Measurements from ENCODE around the gene MED25.
A peak's percentile ranks its signal among the peaks of the same experiment; 100 is the strongest.

MED25 gene

DNA sequence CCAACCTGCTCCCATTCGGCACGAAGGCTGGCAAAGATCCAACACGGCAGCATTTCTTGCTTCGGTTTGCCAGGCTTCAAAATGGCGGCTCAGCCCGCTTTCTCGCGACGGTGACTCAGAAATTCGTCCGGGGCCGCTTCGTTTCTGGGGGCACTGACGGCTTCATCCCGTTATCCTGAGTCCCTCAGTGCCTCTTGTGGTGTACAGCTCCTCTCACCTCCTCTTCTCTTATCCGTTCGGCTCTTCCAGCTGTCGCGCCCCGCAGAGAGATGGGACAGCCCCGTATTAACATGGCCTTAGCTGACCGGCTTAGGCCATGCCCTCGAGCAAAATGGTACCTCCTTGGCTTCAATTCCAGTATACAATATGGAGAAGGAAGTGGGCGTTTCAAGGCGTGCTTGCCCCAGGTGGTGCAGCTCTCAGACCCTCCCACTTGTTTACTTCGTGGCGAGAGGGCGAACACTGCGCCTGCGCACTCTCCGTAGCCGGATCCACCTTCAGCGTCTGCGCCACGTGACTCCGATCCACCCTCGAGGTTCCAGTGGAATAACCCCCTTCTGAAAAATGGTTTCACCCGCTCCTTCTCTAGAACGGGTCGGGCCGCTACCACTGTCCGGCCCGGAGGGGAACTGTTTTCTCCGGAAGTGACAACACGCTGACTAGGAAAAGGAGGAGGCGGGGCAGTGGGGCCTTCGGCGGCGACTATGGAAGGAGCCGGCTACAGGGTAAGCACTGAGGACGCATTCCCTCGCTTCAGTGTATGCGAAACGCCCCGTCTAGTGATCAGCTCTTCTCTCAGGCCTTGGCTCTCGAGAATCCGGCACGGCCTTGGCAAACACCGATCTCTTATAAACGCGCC is 59.2 kb downstream of the MED25 start, which contains the start of the genes AKT1S1 and TBC1D17:
TSS of gene AKT1S1 (minus strand) at position 336 of the 859 bp plus-strand sequence. CDS start 4,060 bp downstream, outside the sequence.
TSS of gene TBC1D17 (plus strand) at position 683 of the 859 bp plus-strand sequence. CDS start at position 705, 22 bp downstream.
- TF ChIP-seq CREB1 (IDR thresholded peaks at IDR 0.05; ENCODE audit: low read depth) = peak; percentile 92
- TF ChIP-seq TAF1 (IDR thresholded peaks at IDR 0.05; ENCODE audit: low read depth) = peak; percentile 62
- peak; percentile 95 for TF ChIP-seq YY1 (IDR thresholded peaks at IDR 0.05; ENCODE audit: low read depth)
- TF ChIP-seq TCF12 (IDR thresholded peaks at IDR 0.05; ENCODE audit: low read depth) = no peak; the same call in 1 of the 2 replicates
- TF ChIP-seq FOXM1 (IDR thresholded peaks at IDR 0.05; ENCODE audit: borderline replicate concordance, low read depth) = 0 out of 2 replicates have a peak, but pooled peaks have one; percentile 12
- 0 out of 2 replicates have a peak, but pooled peaks have one; percentile 16 for TF ChIP-seq TEAD4 (IDR thresholded peaks at IDR 0.05)
- TF ChIP-seq EGR1 (IDR thresholded peaks at IDR 0.05) = peak; percentile 92
- TF ChIP-seq RAD21 (IDR thresholded peaks at IDR 0.05; ENCODE audit: low read depth) = no peak
- peak; percentile 95 for TF ChIP-seq NFIC (IDR thresholded peaks at IDR 0.05)
- TF ChIP-seq, protein P1, sequence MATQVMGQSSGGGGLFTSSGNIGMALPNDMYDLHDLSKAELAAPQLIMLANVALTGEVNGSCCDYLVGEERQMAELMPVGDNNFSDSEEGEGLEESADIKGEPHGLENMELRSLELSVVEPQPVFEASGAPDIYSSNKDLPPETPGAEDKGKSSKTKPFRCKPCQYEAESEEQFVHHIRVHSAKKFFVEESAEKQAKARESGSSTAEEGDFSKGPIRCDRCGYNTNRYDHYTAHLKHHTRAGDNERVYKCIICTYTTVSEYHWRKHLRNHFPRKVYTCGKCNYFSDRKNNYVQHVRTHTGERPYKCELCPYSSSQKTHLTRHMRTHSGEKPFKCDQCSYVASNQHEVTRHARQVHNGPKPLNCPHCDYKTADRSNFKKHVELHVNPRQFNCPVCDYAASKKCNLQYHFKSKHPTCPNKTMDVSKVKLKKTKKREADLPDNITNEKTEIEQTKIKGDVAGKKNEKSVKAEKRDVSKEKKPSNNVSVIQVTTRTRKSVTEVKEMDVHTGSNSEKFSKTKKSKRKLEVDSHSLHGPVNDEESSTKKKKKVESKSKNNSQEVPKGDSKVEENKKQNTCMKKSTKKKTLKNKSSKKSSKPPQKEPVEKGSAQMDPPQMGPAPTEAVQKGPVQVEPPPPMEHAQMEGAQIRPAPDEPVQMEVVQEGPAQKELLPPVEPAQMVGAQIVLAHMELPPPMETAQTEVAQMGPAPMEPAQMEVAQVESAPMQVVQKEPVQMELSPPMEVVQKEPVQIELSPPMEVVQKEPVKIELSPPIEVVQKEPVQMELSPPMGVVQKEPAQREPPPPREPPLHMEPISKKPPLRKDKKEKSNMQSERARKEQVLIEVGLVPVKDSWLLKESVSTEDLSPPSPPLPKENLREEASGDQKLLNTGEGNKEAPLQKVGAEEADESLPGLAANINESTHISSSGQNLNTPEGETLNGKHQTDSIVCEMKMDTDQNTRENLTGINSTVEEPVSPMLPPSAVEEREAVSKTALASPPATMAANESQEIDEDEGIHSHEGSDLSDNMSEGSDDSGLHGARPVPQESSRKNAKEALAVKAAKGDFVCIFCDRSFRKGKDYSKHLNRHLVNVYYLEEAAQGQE (IDR thresholded peaks at IDR 0.05; ENCODE audit: low read depth) = no peak
- TF ChIP-seq, protein P2, sequence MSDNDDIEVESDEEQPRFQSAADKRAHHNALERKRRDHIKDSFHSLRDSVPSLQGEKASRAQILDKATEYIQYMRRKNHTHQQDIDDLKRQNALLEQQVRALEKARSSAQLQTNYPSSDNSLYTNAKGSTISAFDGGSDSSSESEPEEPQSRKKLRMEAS (IDR thresholded peaks at IDR 0.05) = peak; percentile 95
- no peak for TF ChIP-seq EP300 (IDR thresholded peaks at IDR 0.05; ENCODE audit: borderline replicate concordance)
- TF ChIP-seq, protein P3, sequence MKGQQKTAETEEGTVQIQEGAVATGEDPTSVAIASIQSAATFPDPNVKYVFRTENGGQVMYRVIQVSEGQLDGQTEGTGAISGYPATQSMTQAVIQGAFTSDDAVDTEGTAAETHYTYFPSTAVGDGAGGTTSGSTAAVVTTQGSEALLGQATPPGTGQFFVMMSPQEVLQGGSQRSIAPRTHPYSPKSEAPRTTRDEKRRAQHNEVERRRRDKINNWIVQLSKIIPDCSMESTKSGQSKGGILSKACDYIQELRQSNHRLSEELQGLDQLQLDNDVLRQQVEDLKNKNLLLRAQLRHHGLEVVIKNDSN (IDR thresholded peaks at IDR 0.05) = peak; percentile 99
- no peak for TF ChIP-seq ZBTB7A (IDR thresholded peaks at IDR 0.05; ENCODE audit: low read depth)
- no peak for TF ChIP-seq CEBPB (IDR thresholded peaks at IDR 0.05)

DNA sequence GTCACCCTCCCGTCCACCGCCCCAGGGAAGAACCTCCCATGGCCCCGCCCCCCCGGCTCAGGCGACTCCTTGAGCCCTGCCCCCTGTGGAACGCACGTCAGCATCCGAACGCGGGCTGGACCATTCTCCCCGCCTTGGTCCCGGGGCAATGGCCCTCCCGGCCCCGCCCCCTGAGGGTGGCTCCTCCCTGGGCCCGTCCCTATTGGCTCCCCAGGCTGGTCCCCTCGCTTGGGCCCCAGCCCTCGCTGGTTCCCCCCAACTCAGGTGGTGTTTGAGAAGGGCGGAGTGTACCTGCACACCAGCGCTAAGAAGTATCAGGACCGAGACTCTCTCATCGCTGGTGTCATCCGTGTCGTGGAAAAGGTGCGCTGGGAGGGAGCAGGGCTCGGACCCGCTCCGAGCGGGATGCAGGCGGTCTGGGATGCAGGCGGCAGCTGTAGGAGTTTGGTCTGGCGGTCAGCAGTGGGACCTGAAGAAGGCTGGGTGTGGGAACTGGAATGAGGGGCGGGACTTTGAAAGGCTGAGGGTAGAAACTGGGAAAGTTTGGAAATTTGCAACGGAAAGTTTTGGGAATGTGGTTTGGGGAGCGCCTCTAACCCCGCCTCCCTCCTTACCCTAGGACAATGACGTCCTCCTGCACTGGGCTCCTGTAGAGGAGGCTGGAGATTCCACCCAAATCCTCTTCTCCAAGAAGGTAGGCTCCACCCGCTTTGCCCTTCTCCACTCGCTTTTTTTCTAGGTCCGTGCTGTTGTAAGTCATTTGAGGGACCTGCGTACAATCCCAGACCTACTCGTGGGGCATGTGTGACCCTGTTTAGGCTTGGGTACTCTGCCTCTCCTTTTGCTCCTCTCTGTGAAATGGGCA is 60.0 kb downstream of the MED25 start:
- no peak; the same call in 1 of the 2 replicates for TF ChIP-seq TCF12 (IDR thresholded peaks at IDR 0.05; ENCODE audit: low read depth)
- 0 out of 2 replicates have a peak, but pooled peaks have one; percentile 1 for TF ChIP-seq ZBTB7A (IDR thresholded peaks at IDR 0.05; ENCODE audit: low read depth)

DNA sequence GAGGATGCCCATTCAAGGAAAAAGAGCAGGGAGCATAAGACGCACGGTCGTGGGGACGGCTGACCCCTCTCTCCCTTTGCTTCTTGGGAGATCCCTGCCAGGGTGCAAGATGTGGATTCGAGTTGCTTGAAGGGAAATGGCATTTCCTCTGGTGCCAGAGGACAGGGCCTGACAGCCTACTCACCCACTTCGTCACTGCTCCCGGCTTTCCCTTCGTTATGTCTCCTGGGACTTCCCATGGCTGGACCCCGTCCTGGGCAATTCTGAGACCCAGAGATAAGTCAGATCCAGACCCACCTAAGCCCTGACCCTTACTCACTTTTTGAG is 60.6 kb downstream of the MED25 start:
- TF ChIP-seq ZBTB7A (IDR thresholded peaks at IDR 0.05; ENCODE audit: low read depth) (no peak), YY1 (IDR thresholded peaks at IDR 0.05; ENCODE audit: low read depth) (no peak), CEBPB (IDR thresholded peaks at IDR 0.05) (no peak), EGR1 (IDR thresholded peaks at IDR 0.05) (no peak)

DNA sequence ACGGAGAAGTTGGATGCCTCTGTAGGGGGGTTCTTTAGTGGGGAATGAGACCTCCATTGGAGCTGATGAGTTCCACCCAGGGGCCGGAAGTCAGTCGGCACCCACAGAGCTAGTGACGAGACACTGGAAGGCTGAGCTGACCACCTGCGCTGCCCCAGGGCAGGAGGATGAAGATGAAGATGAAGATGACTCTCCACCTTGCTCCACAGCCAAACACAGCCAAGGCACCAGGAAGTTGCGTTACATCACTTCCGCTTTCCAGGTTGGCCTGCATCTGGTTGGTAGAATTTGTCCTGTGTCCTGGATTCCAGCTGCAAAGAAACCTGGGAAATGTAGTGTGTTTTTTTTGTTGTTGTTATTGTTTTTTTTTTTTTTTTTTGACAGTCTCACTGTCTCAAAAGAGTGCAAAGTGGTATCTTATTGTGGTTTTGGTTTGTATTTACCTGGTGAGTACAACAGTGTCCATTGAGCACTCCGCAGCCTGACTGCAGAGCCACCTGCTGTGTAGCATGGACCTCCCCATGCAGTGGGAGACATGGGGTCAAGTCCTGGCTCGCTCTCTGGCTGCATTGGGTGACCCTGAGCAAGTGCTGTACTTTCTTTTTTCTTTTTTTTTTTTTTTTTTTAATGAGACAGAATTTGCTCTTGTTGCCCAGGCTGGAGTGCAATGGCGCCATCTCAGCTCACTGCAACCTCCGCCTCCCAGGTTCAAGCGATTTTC is 61.3 kb downstream of the MED25 start:
- TF ChIP-seq YY1 (IDR thresholded peaks at IDR 0.05; ENCODE audit: low read depth) (no peak), RAD21 (IDR thresholded peaks at IDR 0.05; ENCODE audit: low read depth) (no peak), EGR1 (IDR thresholded peaks at IDR 0.05) (no peak), TCF12 (IDR thresholded peaks at IDR 0.05; ENCODE audit: low read depth) (no peak), FOXM1 (IDR thresholded peaks at IDR 0.05; ENCODE audit: borderline replicate concordance, low read depth) (no peak), EP300 (IDR thresholded peaks at IDR 0.05; ENCODE audit: borderline replicate concordance) (no peak)
- TF ChIP-seq, protein P2 (IDR thresholded peaks at IDR 0.05) = no peak
- TF ChIP-seq, protein P1 (IDR thresholded peaks at IDR 0.05; ENCODE audit: low read depth) = no peak
- TF ChIP-seq, protein P3 (IDR thresholded peaks at IDR 0.05) = no peak

Measured in Ishikawa (cell line).